Measurements from ENCODE around the gene ZNF749. TPM values are rescaled to one million over a fixed set of nuclear protein-coding genes. Genes with fewer than 3 reads are reported as not detected.
A peak's percentile ranks its signal among the peaks of the same experiment; 100 is the strongest.

Gene ZNF749
- total RNA-seq: 10 to 100 TPM; 11.5 to 21.7 TPM

DNA sequence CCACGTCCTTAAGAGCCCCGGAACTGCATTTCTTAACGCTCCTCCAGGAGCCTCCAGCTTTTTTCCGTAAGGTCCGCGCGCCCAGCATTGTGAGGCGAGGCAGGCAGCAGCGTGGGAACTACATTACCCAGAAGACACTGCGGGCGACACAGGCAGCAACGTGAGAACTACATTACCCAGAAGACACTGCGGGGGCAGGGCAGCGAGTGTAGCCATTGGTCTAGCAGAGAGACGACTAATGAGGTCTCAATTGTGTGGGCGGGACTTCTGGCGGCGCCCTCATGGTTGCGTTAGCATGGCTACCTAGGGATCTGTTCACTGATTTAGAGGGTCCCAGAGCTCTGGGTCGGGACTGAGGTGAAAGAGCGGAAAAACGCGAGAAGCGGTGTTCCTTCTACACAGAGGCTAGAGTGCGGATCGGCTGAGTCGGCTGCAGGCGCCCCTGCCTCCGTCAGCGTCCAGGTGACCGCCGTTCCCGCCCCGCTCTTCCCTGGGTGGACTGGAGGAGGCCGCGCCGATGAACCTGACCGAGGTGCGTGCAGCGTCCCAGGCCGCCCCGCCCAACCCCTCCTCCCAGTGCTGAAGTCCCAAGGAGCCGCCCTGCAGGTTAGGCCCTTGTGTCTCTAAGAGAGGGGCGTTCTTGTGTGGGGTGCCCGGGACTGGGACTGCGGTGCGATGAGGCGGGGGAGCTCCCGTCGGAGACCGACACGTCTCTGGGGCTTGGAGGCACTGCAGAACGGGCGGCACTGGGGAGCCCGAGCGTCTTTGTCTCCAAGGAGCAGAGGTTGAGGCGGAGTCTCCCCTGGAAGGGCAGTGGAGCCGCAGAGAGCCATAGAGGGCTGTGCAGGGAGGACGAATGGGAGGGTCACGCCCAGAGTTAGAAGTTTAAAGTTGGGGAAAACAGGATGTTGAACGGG is at the start of gene ZNF749:
Gene ZNF749 (plus strand): TSS at position 264 of the 917 bp plus-strand sequence. CDS start 254 bp downstream, at position 518.
- peaks cover 21 to 32% of the 10 kb centered on the region in 2 donors for H3K4me1 Mint-ChIP-seq (ENCODE audit: low read depth in 2 of 2)
- ATAC-seq: peak; percentile 100
- peak within 1 kb of the TSS; percentile 89 for H3K4me3 Mint-ChIP-seq
- H3K36me3 Mint-ChIP-seq: peaks cover 35% of the 10 kb centered on the region
- H3K27ac Mint-ChIP-seq: peak within 1 kb of the TSS; percentile 62 to 92
- DNase-seq (ENCODE audit: low spot score): peak; percentile 98
- peaks cover 11% of the 10 kb centered on the region for H3K9me3 Mint-ChIP-seq
- H3K27me3 Mint-ChIP-seq: no peaks in the 10 kb centered on the region

- Mint-ChIP-seq H3K36me3 (peaks cover 17% of the 10 kb centered on the region), H3K9me3 (peaks cover 5% of the 10 kb centered on the region), H3K4me3 (peak overlapping the region; percentile 89), H3K27me3 (no peaks in the 10 kb centered on the region), H3K27ac (peak overlapping the region; percentile 89 to 93), H3K4me1 (ENCODE audit: low read depth in 2 of 2) (peaks cover 28 to 30% of the 10 kb centered on the region in 2 donors)
- no peak for DNase-seq (ENCODE audit: low spot score)
- no peak for ATAC-seq
These were observed 45.9 kb upstream of the ZNF749 start for GRCh38 chr19:57389194-57389729.

DNA sequence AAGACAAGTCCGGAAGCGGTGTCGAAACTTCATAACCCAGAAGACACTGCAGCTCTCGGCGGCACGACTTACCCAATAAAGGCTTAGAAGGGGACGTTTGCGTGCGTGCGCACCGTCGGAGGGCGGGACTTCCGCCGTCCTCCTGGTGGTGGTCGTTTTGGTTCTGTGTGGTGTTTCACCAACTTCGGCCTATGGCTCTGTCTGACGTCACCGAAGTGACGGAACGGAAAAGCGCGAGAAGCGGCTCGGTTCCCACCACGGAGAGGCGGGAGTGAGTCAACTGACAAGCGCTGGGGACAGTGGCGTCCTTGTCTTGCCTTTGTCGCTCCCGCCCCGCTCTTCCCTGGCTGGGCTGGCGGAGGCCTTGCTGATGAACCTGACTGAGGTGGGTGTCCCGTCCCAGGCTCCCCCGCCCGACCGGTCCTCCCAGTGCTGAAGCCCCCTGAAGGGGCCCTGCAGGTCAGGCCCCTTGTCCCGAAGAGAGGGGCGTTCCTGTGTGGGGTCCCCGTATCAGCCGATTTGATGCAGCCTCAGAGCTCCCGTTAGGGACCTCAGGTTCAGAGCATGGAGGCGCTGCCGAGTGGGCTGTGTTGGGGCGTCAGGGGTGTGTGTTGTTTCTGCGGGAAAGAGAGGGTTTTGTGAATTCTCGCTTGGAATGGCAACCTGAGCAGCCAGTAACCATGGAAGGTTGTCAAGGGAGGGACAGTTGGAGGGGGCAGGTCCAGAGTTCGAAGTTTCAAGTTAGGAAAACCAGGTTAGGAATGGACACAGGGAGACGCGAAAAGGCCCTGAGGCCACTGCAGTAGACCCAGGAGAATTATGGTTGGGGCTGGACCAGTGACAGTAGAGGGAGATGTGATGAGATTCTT is 45.2 kb upstream of the ZNF749 start, which contains the start of gene ZNF548:
Gene ZNF548 (plus strand): TSS at position 125 of the 869 bp plus-strand sequence. CDS start 246 bp downstream, at position 371.
- Mint-ChIP-seq H3K27ac (peak within 1 kb of the TSS; percentile 89 to 93), H3K36me3 (peaks cover 24% of the 10 kb centered on the region), H3K4me1 (ENCODE audit: low read depth in 2 of 2) (peaks cover 33 to 35% of the 10 kb centered on the region in 2 donors)

GRCh38 chr19:57395710-57396109 is 39.4 kb upstream of the ZNF749 start:
- Mint-ChIP-seq H3K36me3 (peaks cover 55% of the 10 kb centered on the region), H3K9me3 (peaks cover 6% of the 10 kb centered on the region), H3K27ac (no peak overlapping the region), H3K27me3 (no peaks in the 10 kb centered on the region), H3K4me3 (no peak overlapping the region), H3K4me1 (ENCODE audit: low read depth in 2 of 2) (peaks cover 16 to 31% of the 10 kb centered on the region in 2 donors)
- no peak for ATAC-seq
- DNase-seq (ENCODE audit: low spot score): no peak

More for the DNA sequence above, 45.2 kb upstream of the ZNF749 start, which contains the start of gene ZNF548:
- peak; percentile 98 for DNase-seq (ENCODE audit: low spot score)
- peaks cover 5% of the 10 kb centered on the region for H3K9me3 Mint-ChIP-seq
- peak within 1 kb of the TSS; percentile 89 for H3K4me3 Mint-ChIP-seq
- no peaks in the 10 kb centered on the region for H3K27me3 Mint-ChIP-seq
- ATAC-seq: peak; percentile 99

GRCh38 chr19:57398868-57399267 is 36.3 kb upstream of the ZNF749 start:
- no peak for ATAC-seq
- Mint-ChIP-seq H3K9me3 (peaks cover 5% of the 10 kb centered on the region), H3K27me3 (no peaks in the 10 kb centered on the region), H3K4me3 (no peak overlapping the region), H3K27ac (no peak overlapping the region), H3K36me3 (peaks cover 58% of the 10 kb centered on the region), H3K4me1 (ENCODE audit: low read depth in 2 of 2) (peaks cover 9 to 20% of the 10 kb centered on the region in 2 donors)
- DNase-seq (ENCODE audit: low spot score): no peak

GRCh38 chr19:57403737-57404563 is 31.2 kb upstream of the ZNF749 start:
- Mint-ChIP-seq H3K4me3 (no peak overlapping the region), H3K9me3 (peaks cover 5% of the 10 kb centered on the region), H3K36me3 (peaks cover 12% of the 10 kb centered on the region), H3K27ac (no peak overlapping the region), H3K27me3 (no peaks in the 10 kb centered on the region), H3K4me1 (ENCODE audit: low read depth in 2 of 2) (peaks cover 7% of the 10 kb centered on the region in 2 donors)
- DNase-seq (ENCODE audit: low spot score): no peak
- ATAC-seq: no peak

DNA sequence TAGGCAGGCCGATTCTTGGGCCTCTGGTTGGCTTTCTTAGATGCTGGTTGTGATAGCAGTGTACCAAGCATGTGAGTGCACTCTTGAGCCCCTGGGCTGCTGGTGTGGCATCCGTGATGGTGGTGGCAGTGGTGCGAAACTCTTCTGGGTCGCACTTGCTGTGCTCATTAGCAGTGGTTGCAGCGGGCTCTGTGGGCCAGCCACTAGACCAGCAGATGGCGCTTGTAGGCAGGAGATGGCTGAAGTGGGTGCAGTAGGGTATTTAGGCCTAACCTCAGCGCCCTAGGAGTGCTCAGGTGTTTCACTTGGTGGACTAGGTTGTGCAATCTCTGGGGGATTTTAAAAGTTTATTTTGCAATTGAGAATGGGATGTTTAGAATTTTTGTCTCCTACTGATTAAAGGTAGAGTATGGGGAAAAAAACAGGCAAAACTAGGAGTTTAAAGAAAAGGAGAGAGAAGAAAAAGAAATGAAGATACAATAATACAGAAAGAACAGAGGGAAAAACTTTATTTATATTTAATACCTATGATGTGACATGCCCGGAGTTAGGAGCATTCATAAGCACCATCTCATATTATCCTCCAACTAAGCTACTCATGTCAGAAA is 28.5 kb upstream of the ZNF749 start:
- no peaks in the 10 kb centered on the region for H3K9me3 Mint-ChIP-seq
- H3K4me1 Mint-ChIP-seq (ENCODE audit: low read depth in 2 of 2): peaks cover 16 to 19% of the 10 kb centered on the region in 2 donors
- H3K4me3 Mint-ChIP-seq: no peak overlapping the region
- peak; percentile 65 for DNase-seq (ENCODE audit: low spot score)
- ATAC-seq: peak in 1 of 2 donors; percentile 37
- H3K36me3 Mint-ChIP-seq: no peaks in the 10 kb centered on the region
- H3K27ac Mint-ChIP-seq: no peak overlapping the region
- H3K27me3 Mint-ChIP-seq: no peaks in the 10 kb centered on the region

DNA sequence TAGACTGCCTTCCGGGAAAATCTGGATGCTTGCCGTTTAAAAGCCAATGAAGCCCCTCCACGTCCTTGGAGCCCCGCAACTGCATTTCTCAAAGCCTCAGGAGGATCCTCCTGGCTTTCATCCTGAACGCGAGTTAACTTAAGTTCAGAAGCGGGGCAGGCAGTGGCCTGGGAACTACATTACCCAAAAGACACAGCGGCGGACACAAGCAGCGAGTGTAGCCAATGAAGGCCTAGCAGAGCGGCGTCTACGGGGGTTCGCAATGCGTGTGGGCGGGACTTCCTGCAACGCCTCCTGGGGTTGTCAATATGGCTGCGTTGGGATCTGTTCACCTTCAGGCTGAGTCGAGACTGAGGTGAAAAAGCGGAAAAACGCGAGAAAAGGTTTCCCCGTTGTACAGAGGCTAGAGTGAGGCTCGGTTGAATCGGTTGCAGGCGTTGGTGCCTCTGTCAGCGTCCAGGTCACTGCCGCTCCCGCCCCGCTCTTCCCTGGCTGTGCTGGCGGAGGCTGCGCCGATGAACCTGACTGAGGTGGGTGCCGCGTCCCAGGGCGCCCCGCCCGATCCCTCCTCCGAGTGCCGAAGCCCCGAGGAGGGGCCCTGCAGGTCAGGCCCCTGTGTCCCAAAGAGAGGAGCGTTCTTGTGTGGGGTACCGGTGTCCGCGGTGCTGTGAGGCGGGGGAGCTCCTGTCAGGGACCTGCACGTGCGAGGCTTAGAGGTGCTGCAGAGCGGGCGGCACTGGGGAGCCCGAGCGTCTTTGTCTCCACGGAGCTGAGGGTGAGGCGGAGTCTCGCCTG is 24.1 kb upstream of the ZNF749 start, which contains the start of gene ZNF17:
Gene ZNF17 (plus strand): TSS at position 285 of the 795 bp plus-strand sequence. CDS start 2,455 bp downstream, outside the sequence.
- peak; percentile 100 for ATAC-seq
- H3K36me3 Mint-ChIP-seq: peaks cover 18% of the 10 kb centered on the region

GRCh38 chr19:57419439-57419838 is 15.7 kb upstream of the ZNF749 start:
- no peaks in the 10 kb centered on the region for H3K27me3 Mint-ChIP-seq
- DNase-seq (ENCODE audit: low spot score) (no peak), ATAC-seq (no peak)
- H3K27ac Mint-ChIP-seq: no peak overlapping the region
- peaks cover 27% of the 10 kb centered on the region for H3K9me3 Mint-ChIP-seq
- H3K4me1 Mint-ChIP-seq (ENCODE audit: low read depth in 2 of 2): peaks cover 12 to 14% of the 10 kb centered on the region in 2 donors
- no peak overlapping the region for H3K4me3 Mint-ChIP-seq
- H3K36me3 Mint-ChIP-seq: peaks cover 66% of the 10 kb centered on the region

More for the DNA sequence above, 24.1 kb upstream of the ZNF749 start, which contains the start of gene ZNF17:
- peak; percentile 94 for DNase-seq (ENCODE audit: low spot score)
- Mint-ChIP-seq H3K27me3 (no peaks in the 10 kb centered on the region), H3K9me3 (peaks cover 8% of the 10 kb centered on the region), H3K27ac (peak within 1 kb of the TSS; percentile 51 to 84), H3K4me1 (ENCODE audit: low read depth in 2 of 2) (peaks cover 34 to 35% of the 10 kb centered on the region in 2 donors), H3K4me3 (peak within 1 kb of the TSS; percentile 91)

- Mint-ChIP-seq H3K9me3 (peaks cover 20% of the 10 kb centered on the region), H3K4me1 (ENCODE audit: low read depth in 2 of 2) (peaks cover 2 to 5% of the 10 kb centered on the region in 2 donors)
- ATAC-seq: no peak
These were observed 14.1 kb upstream of the ZNF749 start for GRCh38 chr19:57421037-57421436.

DNA sequence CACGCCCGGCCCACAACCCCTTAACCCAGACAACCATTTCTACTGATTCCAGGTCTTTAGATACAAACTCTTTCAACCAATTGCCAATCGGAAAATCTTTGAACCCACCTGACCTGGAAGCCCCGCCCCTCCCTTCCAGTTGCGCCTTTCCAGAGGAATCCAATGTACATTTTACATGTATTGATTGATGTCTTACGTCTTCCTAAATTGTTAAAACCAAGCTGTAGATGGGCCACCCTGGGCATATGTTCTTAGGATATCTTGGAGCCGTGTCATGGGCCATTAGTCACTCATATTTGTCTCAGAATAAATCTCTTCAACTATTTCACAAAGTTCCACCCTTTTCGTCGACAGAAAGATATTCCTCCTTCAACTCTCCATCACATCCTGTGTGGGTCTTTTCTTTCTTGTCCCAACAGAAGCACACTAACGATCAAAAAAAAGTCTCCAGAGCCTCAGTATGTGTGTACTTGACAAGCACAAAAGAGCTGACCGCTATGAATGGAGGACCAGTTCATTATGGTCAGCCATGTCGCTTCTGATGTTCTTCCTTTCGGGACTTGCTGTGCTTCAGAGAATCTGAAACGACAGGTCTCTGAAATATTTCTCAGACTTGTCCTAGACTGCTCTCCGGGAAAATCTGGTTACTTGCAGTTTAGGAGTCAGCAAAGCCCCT is 601 bp upstream of the ZNF749 start:
- peaks cover 21 to 27% of the 10 kb centered on the region in 2 donors for H3K4me1 Mint-ChIP-seq (ENCODE audit: low read depth in 2 of 2)
- peaks cover 3% of the 10 kb centered on the region for H3K9me3 Mint-ChIP-seq
- no peaks in the 10 kb centered on the region for H3K27me3 Mint-ChIP-seq

More at GRCh38 chr19:57421037-57421436, 14.1 kb upstream of the ZNF749 start:
- DNase-seq (ENCODE audit: low spot score): no peak
- H3K27me3 Mint-ChIP-seq: no peaks in the 10 kb centered on the region
- no peak overlapping the region for H3K27ac Mint-ChIP-seq
- H3K36me3 Mint-ChIP-seq: peaks cover 53% of the 10 kb centered on the region
- H3K4me3 Mint-ChIP-seq: no peak overlapping the region

More for the DNA sequence above, 601 bp upstream of the ZNF749 start:
- ATAC-seq (no peak), DNase-seq (ENCODE audit: low spot score) (no peak)
- Mint-ChIP-seq H3K36me3 (peaks cover 29% of the 10 kb centered on the region), H3K4me3 (peak overlapping the region; percentile 89), H3K27ac (peak overlapping the region; percentile 62 to 92)

Data from natural killer cell treated with Interleukin-12 subunit alpha and Interleukin-12 subunit beta and Interleukin-15 and Interleukin-18, amount 100 ng/mL, for 72 hours (primary cell).